Renal pelvis (tissue), 4 donors: ENCODE data around the gene STIM1. TPM values are rescaled to one million over a fixed set of nuclear protein-coding genes. Genes with fewer than 3 reads are reported as not detected.
"Not testable (repeated sequence)": the region's sequence is repeated elsewhere in the genome, so short reads cannot be mapped to it uniquely, and the experiment has no call there.

Experiments used
- DNase-seq: peaks from one replicate; pipeline ENCODE4 v3.0.0-alpha.2; 2013
- polyA plus RNA-seq, 3 donors: library from polyadenylated mRNA; unstranded; fragments of 120-200 nt; gene quantifications; one replicate each; pipeline ENCODE4 v1.2.1, GENCODE V29; 2013; ENCODE audit not compliant: insufficient read length in 3 of 3

The STIM1 gene
- polyA plus RNA-seq, 3 donors = 31.3 to 41.6 (median 33.2) TPM

- DNase-seq = peak; percentile 35
Measured at GRCh38 chr11:3879967-3880542, 24.6 kb downstream of the STIM1 start.

- peak; percentile 36 for DNase-seq
Measured at GRCh38 chr11:3880724-3881123, 25.3 kb downstream of the STIM1 start.

DNA sequence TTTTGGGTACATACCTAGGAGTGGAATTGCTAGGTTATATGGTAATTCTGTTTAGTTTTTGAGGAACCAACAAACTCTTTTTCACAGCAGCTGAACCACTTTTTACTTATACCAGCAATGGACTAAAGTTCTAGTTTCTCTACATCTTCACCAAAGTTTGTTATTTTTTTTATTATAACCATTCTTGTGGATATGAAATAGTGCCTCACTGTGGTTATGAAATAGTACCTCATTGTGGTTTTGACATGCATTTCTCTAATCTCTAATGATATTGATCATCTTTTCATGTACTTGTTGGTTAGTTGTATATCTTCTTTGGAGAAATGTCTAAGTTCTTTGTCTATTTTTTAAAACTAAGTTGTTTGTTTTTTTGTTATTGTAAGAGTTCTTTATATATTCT lies 27.2 kb downstream of the STIM1 start:
- DNase-seq = no peak

DNA sequence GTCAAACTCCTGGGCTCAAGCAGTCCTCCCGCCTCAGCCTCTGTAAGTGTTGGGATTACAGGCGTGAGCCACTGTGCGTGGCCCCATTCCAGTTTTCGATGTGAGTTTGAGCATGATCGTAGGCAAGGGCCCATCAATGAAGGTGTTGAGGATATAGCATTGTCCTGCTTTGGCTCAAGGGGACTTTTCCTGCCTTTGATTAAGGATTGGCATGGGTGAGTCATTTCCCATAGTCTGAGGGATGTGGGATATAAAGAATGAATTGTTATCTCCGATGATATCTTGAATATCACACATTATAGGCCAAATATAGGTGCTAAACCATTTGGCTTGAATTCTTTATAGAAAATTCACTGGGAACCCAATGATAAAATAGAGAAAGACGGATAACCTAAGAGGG lies 30.4 kb downstream of the STIM1 start:
- no peak for DNase-seq

- no peak for DNase-seq
Measured at GRCh38 chr11:3886985-3887384, 31.5 kb downstream of the STIM1 start.

GRCh38 chr11:3888876-3889275 lies 33.4 kb downstream of the STIM1 start:
- DNase-seq = no peak

DNA sequence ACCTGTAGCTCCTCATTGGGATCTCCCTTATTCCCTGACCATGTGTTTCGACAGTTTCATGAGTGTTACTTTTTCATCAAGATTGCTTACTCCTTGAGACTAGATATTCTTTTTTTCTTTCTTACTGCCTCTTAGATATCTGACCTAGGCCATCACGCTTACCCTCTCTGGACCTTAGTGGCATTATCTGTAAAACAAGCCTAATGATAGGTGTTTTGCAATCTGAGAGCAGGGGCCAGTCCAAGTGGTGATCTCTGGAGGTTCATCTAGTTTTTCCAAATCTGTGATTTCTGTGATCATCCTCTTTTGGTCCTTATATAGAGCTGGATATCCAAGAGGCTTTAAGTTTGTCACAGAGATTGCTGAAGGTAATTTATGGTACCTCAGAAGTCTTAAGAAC lies 34.5 kb downstream of the STIM1 start:
- no peak for DNase-seq

DNA sequence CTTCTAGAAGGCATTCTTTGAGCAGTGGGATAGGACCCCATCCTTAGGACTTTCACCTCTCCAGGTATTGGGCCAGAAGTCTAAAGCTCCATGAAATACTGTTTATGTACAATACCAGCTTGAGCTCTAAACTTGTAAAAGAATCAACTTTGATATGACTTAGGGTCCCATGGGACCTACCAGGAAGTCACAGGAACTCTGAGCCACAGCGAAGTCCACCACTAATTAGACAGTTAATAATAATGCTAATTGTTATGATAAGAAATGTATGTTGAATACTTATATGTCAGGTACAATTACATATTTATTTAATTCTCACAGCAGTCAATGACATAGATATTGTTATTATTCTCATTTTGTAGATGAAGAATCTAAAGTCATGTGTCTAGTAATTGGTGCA lies 35.3 kb downstream of the STIM1 start:
- no peak for DNase-seq

DNA sequence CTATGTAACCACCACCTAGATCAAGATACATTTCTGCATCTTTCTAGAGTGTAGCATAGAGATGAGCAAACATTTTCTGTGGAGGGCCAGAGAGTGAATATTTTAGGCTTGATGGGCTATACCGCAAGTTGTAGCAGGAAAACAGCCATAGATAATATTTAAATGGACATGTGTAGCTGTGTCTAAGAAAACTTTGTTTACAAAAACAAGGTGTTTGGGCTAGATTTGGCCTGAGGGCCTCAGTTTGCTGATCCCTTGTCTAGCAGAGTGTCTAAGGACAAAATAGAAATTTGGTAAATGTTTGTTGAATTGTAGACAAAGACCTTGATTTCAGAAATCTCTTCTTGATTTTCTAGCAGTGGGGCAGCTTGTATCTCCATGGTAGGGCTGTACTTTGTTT lies 36.3 kb downstream of the STIM1 start:
- no peak for DNase-seq

DNA sequence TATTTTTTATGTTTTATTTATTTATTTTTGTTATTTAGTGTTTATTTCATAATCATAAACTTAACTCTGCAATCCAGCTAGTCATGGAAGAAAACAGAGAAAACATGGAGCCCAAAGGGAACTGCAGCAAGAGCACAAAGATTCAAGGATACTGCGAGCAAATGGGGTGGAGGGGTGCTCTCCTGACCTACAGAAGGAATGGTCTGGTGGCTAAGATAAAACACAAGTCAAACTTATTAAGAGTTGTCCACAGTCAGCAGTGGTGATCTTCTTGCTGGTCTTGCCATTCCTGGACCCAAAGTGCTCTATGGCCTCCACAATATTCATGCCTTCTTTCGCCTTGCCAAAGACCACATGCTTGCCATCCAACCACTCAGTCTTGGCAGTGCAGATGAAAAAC lies 36.7 kb downstream of the STIM1 start:
- DNase-seq = no peak

DNA sequence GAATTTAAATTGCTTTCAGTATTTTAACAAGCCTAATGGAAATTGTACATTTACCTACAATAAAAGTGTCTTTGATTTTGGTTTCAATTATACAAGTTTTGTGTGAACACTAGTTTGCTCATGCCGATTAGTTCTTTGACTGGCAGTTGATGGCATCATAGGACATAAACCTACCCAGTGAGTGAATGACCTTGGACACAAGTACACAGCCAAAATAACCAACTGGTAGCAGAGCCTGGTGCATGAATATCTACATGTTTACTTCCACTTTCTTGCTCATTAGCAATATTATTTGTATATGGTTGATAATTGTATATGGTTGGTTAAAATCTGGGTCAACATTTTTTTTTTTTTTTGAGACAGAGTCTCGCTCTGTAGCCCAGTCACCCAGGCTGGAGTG lies 37.8 kb downstream of the STIM1 start:
- DNase-seq = no peak

DNA sequence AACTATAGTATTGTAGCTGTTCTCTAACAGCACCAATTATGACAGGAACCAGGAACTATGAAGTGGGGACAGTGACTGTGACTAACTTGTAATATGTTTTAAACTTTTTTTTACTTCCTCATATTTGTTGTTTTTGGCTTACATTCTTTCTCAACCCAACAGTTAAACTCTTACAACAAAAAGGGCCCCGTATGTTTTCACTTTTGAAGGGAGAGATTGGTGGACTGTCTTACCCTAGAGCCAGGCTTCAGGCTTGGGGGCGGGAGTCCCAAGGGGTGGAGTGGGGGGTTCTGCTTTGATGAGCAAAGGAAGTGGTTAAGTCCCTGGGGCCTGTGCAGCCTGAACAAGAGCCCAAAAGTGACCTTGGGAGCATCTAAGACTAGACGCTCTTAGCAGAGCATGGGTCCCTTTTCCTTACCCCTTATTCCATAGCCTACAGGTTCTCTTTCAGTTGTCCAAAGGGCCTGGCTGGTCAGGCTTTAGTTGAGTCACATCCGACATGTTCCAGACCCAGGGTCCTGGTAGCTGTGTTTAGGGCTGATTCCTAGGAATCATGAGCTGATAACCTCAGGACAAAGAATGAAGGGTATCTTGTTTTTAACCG lies 38.8 kb downstream of the STIM1 start:
- no peak for DNase-seq

GRCh38 chr11:3896644-3897043 lies 41.2 kb downstream of the STIM1 start:
- DNase-seq = no peak

- not testable (repeated sequence) for DNase-seq
Measured at GRCh38 chr11:3900230-3900629, 44.8 kb downstream of the STIM1 start.

GRCh38 chr11:3901249-3902025 lies 46.0 kb downstream of the STIM1 start:
- DNase-seq = no peak

- no peak for DNase-seq
Measured at GRCh38 chr11:3902441-3902840, 47.0 kb downstream of the STIM1 start.

DNA sequence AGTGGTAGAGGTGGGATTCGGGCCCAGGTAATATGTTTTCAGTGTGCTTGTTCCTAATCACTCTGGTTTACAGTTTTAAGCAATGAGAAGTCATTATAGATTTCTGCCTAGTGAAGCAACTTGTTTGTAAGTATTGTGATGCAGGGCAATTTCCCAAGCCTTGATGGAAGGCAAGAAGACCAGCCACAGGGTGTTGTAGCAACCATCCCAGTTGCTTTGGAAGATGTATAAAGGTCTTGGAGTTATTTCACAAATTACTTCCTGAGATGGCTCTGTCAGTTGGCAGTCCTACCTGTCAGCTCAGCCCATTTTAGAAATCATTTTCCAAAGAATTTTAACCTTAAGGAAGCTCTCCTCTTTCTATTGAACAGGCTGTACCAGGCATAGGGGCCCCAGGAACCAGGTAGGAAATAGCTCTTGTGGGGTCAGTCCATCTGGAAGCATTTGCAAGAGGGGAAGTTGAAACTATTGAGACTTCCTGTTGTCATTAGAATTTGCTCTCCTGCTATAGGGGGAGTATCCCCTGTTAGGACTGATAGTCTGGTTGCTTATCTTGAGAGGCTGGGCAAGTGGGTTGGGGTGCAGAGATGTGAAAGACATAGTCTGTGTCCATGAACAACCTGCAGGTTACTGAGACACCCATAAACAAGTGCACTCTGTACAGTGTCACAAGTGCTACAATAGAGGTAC lies 47.9 kb downstream of the STIM1 start:
- no peak for DNase-seq

DNA sequence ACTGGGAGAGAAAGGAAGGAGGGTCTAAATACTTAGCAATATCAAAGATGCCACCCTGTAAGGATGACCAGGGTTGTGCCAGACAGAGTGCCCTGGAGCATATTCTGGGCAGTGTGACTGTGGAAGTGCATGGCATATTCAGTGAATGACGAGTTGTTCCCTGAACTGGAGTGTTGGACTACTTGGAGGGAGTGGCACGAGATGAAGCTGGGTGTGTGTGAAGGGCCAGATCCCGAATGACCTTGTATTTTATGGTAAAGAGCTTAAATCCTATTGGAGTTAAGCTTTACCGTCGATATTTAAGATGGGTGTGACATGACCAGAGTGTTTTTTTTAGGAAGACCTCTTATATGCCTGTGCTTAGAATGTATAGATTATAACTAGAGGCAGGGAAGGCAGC lies 48.8 kb downstream of the STIM1 start:
- DNase-seq = no peak

- no peak for DNase-seq
Measured at GRCh38 chr11:3905080-3905953, 49.9 kb downstream of the STIM1 start.

- DNase-seq = no peak
Measured at GRCh38 chr11:3906166-3906565, 50.7 kb downstream of the STIM1 start.

DNA sequence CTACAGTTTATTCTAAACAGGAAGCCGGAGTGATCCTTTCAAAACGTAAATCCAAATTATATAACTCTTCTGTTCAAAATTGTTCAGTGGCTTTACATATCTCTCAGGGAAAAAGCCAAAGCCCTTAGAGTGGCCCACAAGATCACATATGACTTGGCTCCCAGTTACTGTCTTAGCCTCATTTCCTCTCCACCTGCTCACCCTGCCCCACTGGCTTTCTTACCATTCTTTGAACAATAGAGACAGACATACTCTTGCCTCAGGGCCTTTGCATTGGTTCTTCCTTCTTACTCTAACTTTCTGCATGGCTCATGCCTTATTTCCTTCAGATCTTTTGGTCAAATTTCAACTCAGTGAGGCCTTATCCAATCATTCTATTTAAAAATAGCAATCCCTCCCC lies 52.1 kb downstream of the STIM1 start:
- DNase-seq = no peak

DNA sequence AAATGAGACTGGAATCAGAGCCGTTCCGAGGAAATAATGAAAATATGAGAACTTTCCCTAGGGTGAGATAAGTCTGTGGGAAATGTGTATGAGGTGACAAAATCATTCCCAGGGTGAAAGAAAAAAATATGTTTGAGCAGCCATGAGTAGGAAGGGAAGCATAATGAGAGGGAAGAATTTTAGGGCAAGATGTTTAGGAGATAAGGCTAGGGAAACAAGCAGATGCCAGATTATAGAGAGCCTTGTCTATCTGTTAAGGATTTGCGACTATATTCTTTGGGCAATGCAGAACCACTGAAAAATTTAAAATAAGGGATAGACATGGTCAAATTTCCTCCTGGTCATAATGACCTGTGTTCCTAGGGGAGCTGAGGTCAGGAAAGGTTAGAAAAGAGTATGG lies 54.4 kb downstream of the STIM1 start:
- DNase-seq = no peak
